ENCODE results near the gene KIRREL3. TPM values are rescaled to one million over a fixed set of nuclear protein-coding genes. Genes with fewer than 3 reads are reported as not detected.

KIRREL3 gene
- polyA plus RNA-seq, 2 of the 4 experiments (the other 2 are of a cell fraction) = 3.0 to 11.0 TPM

DNA sequence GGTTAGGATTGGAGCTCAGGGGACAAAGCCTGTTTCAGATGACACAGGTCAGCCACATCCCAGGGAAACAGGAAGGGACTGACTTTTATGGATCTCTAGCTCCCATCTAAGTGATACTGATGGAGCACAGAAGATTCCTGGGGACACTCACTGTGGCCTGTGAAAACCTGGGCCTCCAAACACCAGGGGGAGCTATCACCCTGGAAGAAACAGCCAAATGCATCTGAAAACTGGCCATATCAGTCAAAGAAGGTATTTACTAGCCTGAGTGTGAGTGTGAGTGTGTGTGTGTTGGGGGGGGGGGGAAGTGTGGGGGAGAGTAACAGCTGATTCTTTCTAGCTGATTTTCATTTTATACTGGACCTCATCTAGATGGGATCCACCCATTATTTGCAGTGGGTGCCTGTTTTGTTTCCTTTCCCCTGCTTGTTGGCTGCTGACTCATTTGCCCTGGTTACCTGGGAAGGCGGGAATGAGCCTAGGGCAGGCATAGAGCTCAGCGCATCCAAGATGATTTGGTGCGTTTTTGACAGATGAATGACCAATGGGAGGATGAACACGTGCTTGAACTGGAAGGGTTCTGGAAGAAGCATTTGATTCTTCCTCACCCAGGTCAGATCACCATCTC lies 284.0 kb downstream of the KIRREL3 start:
- Histone ChIP-seq H3K4me2 (no peak overlapping the region), H3K4me1 (peaks cover 34% of the 10 kb centered on the region), H3K4me3 (no peak overlapping the region), H3K27ac (no peak overlapping the region), H3K9me3 (no peaks in the 10 kb centered on the region)
- no peak for TF ChIP-seq ZNF302 (CRISPR knock-in tag; IDR thresholded peaks at IDR 0.05)
- TF ChIP-seq PHF8 (IDR thresholded peaks at IDR 0.05; ENCODE audit: borderline replicate concordance, low read depth) = no peak
- TF ChIP-seq SMC3 (IDR thresholded peaks at IDR 0.05) = peak; percentile 63
- TF ChIP-seq, protein P1, sequence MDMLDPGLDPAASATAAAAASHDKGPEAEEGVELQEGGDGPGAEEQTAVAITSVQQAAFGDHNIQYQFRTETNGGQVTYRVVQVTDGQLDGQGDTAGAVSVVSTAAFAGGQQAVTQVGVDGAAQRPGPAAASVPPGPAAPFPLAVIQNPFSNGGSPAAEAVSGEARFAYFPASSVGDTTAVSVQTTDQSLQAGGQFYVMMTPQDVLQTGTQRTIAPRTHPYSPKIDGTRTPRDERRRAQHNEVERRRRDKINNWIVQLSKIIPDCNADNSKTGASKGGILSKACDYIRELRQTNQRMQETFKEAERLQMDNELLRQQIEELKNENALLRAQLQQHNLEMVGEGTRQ (IDR thresholded peaks at IDR 0.05) = no peak
- peak; percentile 55 to 67 for TF ChIP-seq RAD21 (conservative IDR thresholded peaks at IDR 0.05 in 1 of 2, IDR thresholded peaks at IDR 0.05 in 1 of 2)
- TF ChIP-seq, protein P2, sequence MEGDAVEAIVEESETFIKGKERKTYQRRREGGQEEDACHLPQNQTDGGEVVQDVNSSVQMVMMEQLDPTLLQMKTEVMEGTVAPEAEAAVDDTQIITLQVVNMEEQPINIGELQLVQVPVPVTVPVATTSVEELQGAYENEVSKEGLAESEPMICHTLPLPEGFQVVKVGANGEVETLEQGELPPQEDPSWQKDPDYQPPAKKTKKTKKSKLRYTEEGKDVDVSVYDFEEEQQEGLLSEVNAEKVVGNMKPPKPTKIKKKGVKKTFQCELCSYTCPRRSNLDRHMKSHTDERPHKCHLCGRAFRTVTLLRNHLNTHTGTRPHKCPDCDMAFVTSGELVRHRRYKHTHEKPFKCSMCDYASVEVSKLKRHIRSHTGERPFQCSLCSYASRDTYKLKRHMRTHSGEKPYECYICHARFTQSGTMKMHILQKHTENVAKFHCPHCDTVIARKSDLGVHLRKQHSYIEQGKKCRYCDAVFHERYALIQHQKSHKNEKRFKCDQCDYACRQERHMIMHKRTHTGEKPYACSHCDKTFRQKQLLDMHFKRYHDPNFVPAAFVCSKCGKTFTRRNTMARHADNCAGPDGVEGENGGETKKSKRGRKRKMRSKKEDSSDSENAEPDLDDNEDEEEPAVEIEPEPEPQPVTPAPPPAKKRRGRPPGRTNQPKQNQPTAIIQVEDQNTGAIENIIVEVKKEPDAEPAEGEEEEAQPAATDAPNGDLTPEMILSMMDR (IDR thresholded peaks at IDR 0.05) = peak; percentile 42
- CTCF ChIA-PET = interaction anchor here (0.7 to 2.8 kb wide), 12 partner anchors 8 to 359 kb away, joined by 3 to 21 read pairs (median 4); no protein-coding TSS in a partner anchor
- DNase-seq (ENCODE audit: low read depth in 1 of 2, low spot score in 1 of 2) = peak; percentile 21 to 40
- ATAC-seq = peak; percentile 49 to 81; a peak in 3 of 6 replicates
- 83% methylated on average over 4 of the region's 4 CpGs for WGBS (ENCODE audit: missing lambda C conversion rate)
- POLR2A ChIA-PET = no interaction called here
- no peak for FAIRE-seq

DNA sequence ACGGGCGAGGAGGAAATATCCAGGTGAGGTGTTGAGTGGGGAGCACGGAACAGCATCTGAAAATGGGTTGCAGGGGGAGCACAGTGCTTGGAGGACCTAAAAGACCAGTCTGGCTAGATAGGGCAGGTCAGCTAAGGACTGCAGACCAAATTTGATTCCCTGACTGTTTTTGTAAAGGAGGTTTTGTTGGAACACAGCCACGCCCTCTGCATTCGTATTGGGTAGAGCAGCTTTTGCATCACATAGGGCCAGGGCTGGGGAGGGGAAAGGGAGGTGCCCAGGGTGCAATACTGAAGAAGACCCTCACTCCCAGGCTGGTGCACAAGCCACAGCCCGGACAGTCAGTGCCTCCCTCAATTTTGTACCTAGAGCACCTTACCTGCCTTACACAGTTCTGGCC lies 286.8 kb downstream of the KIRREL3 start:
- Histone ChIP-seq H3K27ac (no peak overlapping the region), H3K4me1 (peaks cover 12% of the 10 kb centered on the region), H3K4me3 (no peak overlapping the region), H3K9me3 (no peaks in the 10 kb centered on the region), H3K4me2 (no peak overlapping the region)
- TF ChIP-seq, protein P3, sequence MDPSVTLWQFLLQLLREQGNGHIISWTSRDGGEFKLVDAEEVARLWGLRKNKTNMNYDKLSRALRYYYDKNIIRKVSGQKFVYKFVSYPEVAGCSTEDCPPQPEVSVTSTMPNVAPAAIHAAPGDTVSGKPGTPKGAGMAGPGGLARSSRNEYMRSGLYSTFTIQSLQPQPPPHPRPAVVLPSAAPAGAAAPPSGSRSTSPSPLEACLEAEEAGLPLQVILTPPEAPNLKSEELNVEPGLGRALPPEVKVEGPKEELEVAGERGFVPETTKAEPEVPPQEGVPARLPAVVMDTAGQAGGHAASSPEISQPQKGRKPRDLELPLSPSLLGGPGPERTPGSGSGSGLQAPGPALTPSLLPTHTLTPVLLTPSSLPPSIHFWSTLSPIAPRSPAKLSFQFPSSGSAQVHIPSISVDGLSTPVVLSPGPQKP (IDR thresholded peaks at IDR 0.05; ENCODE audit: low read depth, low read length) = no peak
- no peak for TF ChIP-seq ZC3H11A (IDR thresholded peaks at IDR 0.05)
- TF ChIP-seq HEYL (CRISPR knock-in tag; IDR thresholded peaks at IDR 0.05) = no peak
- no peak for TF ChIP-seq RFX5 (IDR thresholded peaks at IDR 0.05)
- no peak for TF ChIP-seq CEBPB (IDR thresholded peaks at IDR 0.05)
- TF ChIP-seq, protein P4, sequence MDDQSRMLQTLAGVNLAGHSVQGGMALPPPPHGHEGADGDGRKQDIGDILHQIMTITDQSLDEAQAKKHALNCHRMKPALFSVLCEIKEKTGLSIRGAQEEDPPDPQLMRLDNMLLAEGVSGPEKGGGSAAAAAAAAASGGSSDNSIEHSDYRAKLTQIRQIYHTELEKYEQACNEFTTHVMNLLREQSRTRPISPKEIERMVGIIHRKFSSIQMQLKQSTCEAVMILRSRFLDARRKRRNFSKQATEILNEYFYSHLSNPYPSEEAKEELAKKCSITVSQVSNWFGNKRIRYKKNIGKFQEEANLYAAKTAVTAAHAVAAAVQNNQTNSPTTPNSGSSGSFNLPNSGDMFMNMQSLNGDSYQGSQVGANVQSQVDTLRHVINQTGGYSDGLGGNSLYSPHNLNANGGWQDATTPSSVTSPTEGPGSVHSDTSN (IDR thresholded peaks at IDR 0.05) = no peak
- TF ChIP-seq EP300 (IDR thresholded peaks at IDR 0.05) = no peak
- TF ChIP-seq CHD4 (IDR thresholded peaks at IDR 0.05; ENCODE audit: borderline replicate concordance) = no peak
- TF ChIP-seq, protein P5, sequence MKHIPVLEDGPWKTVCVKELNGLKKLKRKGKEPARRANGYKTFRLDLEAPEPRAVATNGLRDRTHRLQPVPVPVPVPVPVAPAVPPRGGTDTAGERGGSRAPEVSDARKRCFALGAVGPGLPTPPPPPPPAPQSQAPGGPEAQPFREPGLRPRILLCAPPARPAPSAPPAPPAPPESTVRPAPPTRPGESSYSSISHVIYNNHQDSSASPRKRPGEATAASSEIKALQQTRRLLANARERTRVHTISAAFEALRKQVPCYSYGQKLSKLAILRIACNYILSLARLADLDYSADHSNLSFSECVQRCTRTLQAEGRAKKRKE (CRISPR knock-in tag; IDR thresholded peaks at IDR 0.05; ENCODE audit: low read depth) = no peak
- TF ChIP-seq KDM1A (IDR thresholded peaks at IDR 0.05; ENCODE audit: low read depth) = no peak
- no peak for TF ChIP-seq HOXB5 (CRISPR knock-in tag; IDR thresholded peaks at IDR 0.05)
- no peak for TF ChIP-seq HOXB13 (CRISPR knock-in tag; IDR thresholded peaks at IDR 0.05; ENCODE audit: low read depth)
- TF ChIP-seq, protein P6, sequence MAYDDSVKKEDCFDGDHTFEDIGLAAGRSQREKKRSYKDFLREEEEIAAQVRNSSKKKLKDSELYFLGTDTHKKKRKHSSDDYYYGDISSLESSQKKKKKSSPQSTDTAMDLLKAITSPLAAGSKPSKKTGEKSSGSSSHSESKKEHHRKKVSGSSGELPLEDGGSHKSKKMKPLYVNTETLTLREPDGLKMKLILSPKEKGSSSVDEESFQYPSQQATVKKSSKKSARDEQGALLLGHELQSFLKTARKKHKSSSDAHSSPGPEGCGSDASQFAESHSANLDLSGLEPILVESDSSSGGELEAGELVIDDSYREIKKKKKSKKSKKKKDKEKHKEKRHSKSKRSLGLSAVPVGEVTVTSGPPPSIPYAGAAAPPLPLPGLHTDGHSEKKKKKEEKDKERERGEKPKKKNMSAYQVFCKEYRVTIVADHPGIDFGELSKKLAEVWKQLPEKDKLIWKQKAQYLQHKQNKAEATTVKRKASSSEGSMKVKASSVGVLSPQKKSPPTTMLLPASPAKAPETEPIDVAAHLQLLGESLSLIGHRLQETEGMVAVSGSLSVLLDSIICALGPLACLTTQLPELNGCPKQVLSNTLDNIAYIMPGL (CRISPR knock-in tag; IDR thresholded peaks at IDR 0.05; ENCODE audit: borderline replicate concordance) = no peak
- TF ChIP-seq RAD21 (conservative IDR thresholded peaks at IDR 0.05 in 1 of 2, IDR thresholded peaks at IDR 0.05 in 1 of 2) = no peak
- TF ChIP-seq JUNB (IDR thresholded peaks at IDR 0.05) = no peak
- TF ChIP-seq NR3C1 (IDR thresholded peaks at IDR 0.05) = no peak
- ChIA-PET CTCF (interaction anchor here (0.6 kb wide), 1 partner anchor 473 kb away, joined by 3 read pairs; no protein-coding TSS in a partner anchor), POLR2A (no interaction called here)
- 77% methylated on average over 6 of the region's 6 CpGs for WGBS (ENCODE audit: missing lambda C conversion rate)
- FAIRE-seq (no peak), ATAC-seq (no peak), DNase-seq (ENCODE audit: low read depth in 1 of 2, low spot score in 1 of 2) (no peak)

Data from A549 (cell line).